HCT116 (cell line): ENCODE measurements around the gene NINJ2. TPM values are rescaled to one million over a fixed set of nuclear protein-coding genes. Genes with fewer than 3 reads are reported as not detected.

Experiments
- ATAC-seq: fragments of 200-7000 bp; cut with Tn5 transposase; 2 replicates; pipeline ENCODE4 v1.9.1; 2020; ENCODE audit warnings: mild to moderate bottlenecking, moderate library complexity
- BruUV-seq: library from RNA; stranded (reverse); fragments of 400-500 nt; replicated peaks from 2 replicates; lab custom pipeline; 2021; lab: Mats Ljungman, UMichigan
- CTCF ChIA-PET: fragments of 300-600 bp; sonication (Branson Sonifier 250); formaldehyde crosslinking; loops from one replicate; lab custom pipeline; 2021; ENCODE audit warnings: antibody characterized with exemption; lab: Charles Lee
- POLR2A ChIA-PET: fragments of 300-600, 350-600 bp; sonication (Branson Sonifier 250); formaldehyde crosslinking; loops from one replicate; lab custom pipeline; 2021; ENCODE audit warnings: antibody characterized with exemption; lab: Charles Lee
- RAD21 ChIA-PET, 2 experiments: fragments of 300-600 bp; sonication (Branson Sonifier 250); formaldehyde crosslinking; loops; one replicate each; lab custom pipeline; 2023; ENCODE audit warnings: low total read pairs in 2 of 2; ENCODE audit not compliant: uncharacterized antibody in 2 of 2, unreplicated experiment in 2 of 2, low non-redundant PET in 1 of 2; lab: Charles Lee
- DNase-seq: peaks from one replicate; pipeline ENCODE4 v3.0.0-alpha.2; 2010; ENCODE audit warnings: low read depth, low spot score
- H2AFZ ChIP-seq: fragments of 200-600 bp; shearing (Covaris generic), sonication (generic); 2 replicates; pipeline ENCODE4 v1.6.1; 2017; ENCODE audit warnings: low read depth, mixed run types, mixed read lengths, antibody characterized with exemption, low read length; ENCODE audit not compliant: poor library complexity, severe bottlenecking
- H3K27ac ChIP-seq: 2 replicates; pipeline ENCODE4 v1.5.1; 2012; ENCODE audit warnings: low read depth, low read length
- H3K27me3 ChIP-seq: fragments of 200-600 bp; sonication (generic); 2 replicates; pipeline ENCODE4 v1.6.1; 2016; ENCODE audit warnings: mixed run types, low read length, mixed read lengths; ENCODE audit not compliant: insufficient read depth
- H3K36me3 ChIP-seq, 2 experiments: fragments of 200-500 bp in 1 of 2; fragments of 200-600 bp in 1 of 2; sonication (Bioruptor generic) in 1 of 2; sonication (generic) in 1 of 2; 2 replicates each; pipeline versions ENCODE4 v1.5.1 to v1.6.1; 2014 to 2016; ENCODE audit warnings: low read length in 2 of 2, inconsistent platforms in 1 of 2, mixed read lengths in 1 of 2, mixed run types in 1 of 2; ENCODE audit not compliant: insufficient read depth in 2 of 2, control insufficient read depth in 1 of 2
- H3K4me1 ChIP-seq, 2 experiments: fragments of 200-600 bp in 1 of 2; sonication (generic) in 1 of 2; 2 replicates each; pipeline versions ENCODE4 v1.5.1 to v1.6.1; 2012 to 2017; ENCODE audit warnings: low read length in 2 of 2, inconsistent platforms in 1 of 2, mild to moderate bottlenecking in 1 of 2, mixed read lengths in 1 of 2, mixed run types in 1 of 2, moderate library complexity in 1 of 2; ENCODE audit not compliant: insufficient read depth in 2 of 2, control insufficient read depth in 1 of 2
- H3K4me2 ChIP-seq: fragments of 200-600 bp; sonication (generic); 2 replicates; pipeline ENCODE4 v1.6.1; 2017; ENCODE audit warnings: mixed run types, low read length, mixed read lengths
- H3K4me3 ChIP-seq, 2 experiments: fragments of 200-600 bp in 1 of 2; sonication (generic) in 1 of 2; replicated peaks in 1 of 2; 2 replicates each; pipeline ENCODE4 v1.5.1; 2011 to 2016; ENCODE audit warnings: low read length in 2 of 2, control low read depth in 1 of 2, low read depth in 1 of 2, mild to moderate bottlenecking in 1 of 2, mixed read lengths in 1 of 2, mixed run types in 1 of 2
- H3K79me2 ChIP-seq: fragments of 200-600 bp; sonication (generic); 2 replicates; pipeline ENCODE4 v1.6.1; 2017; ENCODE audit warnings: mild to moderate bottlenecking, mixed run types, low read length, moderate library complexity, mixed read lengths; ENCODE audit not compliant: insufficient read depth
- H3K9ac ChIP-seq: fragments of 200-600 bp; sonication (generic); 2 replicates; pipeline ENCODE4 v1.6.1; 2016; ENCODE audit warnings: low read length, mixed read lengths
- H3K9me2 ChIP-seq: fragments of 200-600 bp; sonication (generic), shearing (Covaris generic); 2 replicates; pipeline ENCODE4 v1.6.1; 2017; ENCODE audit warnings: mixed run types, mild to moderate bottlenecking, moderate library complexity; ENCODE audit not compliant: insufficient read depth
- H3K9me3 ChIP-seq, 2 experiments: fragments of 200-500 bp in 1 of 2; fragments of 200-600 bp in 1 of 2; sonication (Bioruptor generic) in 1 of 2; sonication (generic) in 1 of 2; 2 replicates each; pipeline ENCODE4 v1.6.1; 2014 to 2017; ENCODE audit warnings: low read length in 2 of 2, mixed read lengths in 2 of 2, inconsistent platforms in 1 of 2, low read depth in 1 of 2, mild to moderate bottlenecking in 1 of 2, mixed run types in 1 of 2, moderate library complexity in 1 of 2; ENCODE audit not compliant: control insufficient read depth in 1 of 2, insufficient read depth in 1 of 2
- H4K20me1 ChIP-seq: fragments of 200-600 bp; sonication (generic), shearing (Covaris generic); 2 replicates; pipeline ENCODE4 v1.6.1; 2017; ENCODE audit warnings: mixed run types, mild to moderate bottlenecking, moderate library complexity; ENCODE audit not compliant: insufficient read depth
- ATF3 ChIP-seq: IDR thresholded peaks from 2 replicates; pipeline ENCODE4 v1.6.1; 2012
- CBX3 ChIP-seq: IDR thresholded peaks from 2 replicates; pipeline ENCODE4 v1.6.1; 2012; ENCODE audit warnings: low read depth
- CEBPB ChIP-seq: IDR thresholded peaks from 2 replicates; pipeline ENCODE4 v1.6.1; 2012; ENCODE audit warnings: low read depth
- ELF1 ChIP-seq: IDR thresholded peaks from 2 replicates; pipeline ENCODE4 v1.6.1; 2012; ENCODE audit warnings: low read depth, borderline replicate concordance
- EZH2 ChIP-seq: fragments of 200-600 bp; sonication (generic); IDR thresholded peaks from 2 replicates; pipeline ENCODE4 v1.6.1; 2017; ENCODE audit warnings: antibody characterized with exemption, mixed run types
- EZH2phosphoT487 ChIP-seq: fragments of 200-600 bp; IDR thresholded peaks from 2 replicates; pipeline ENCODE4 v1.6.1; 2018; ENCODE audit warnings: antibody characterized with exemption, borderline replicate concordance
- FOSL1 ChIP-seq: IDR thresholded peaks from 2 replicates; pipeline ENCODE4 v1.6.1; 2012; ENCODE audit warnings: low read depth
- POLR2A ChIP-seq: IDR thresholded peaks from 2 replicates; pipeline ENCODE4 v1.7.0; 2011; ENCODE audit warnings: borderline replicate concordance; ENCODE audit not compliant: insufficient read depth, insufficient read length; ENCODE audit errors: extremely low read depth
- RAD21 ChIP-seq: IDR thresholded peaks from 2 replicates; pipeline ENCODE4 v1.6.1; 2012; ENCODE audit warnings: low read depth, mild to moderate bottlenecking
- SP1 ChIP-seq: IDR thresholded peaks from 2 replicates; pipeline ENCODE4 v1.6.1; 2012; ENCODE audit warnings: low read depth
- SRF ChIP-seq: IDR thresholded peaks from 2 replicates; pipeline ENCODE4 v1.6.1; 2012; ENCODE audit warnings: low read depth
- YY1 ChIP-seq: IDR thresholded peaks from 2 replicates; pipeline ENCODE4 v1.6.1; 2011; ENCODE audit warnings: low read length, low read depth, moderate library complexity, mild to moderate bottlenecking; ENCODE audit not compliant: insufficient replicate concordance; ENCODE audit errors: extremely low read depth
- ZNF274 ChIP-seq: fragments of 200-500 bp; sonication (Bioruptor generic); IDR thresholded peaks from 2 replicates; pipeline ENCODE4 v1.6.1; 2014; ENCODE audit warnings: mild to moderate bottlenecking, low read depth, low read length, inconsistent platforms
- intact Hi-C: fragments of 100-400 bp; cut with micrococcal nuclease; formaldehyde crosslinking; loops from 2 replicates; pipeline ENCODE4 v1.10.0; 2022
- total RNA-seq: library from RNA; stranded (reverse); gene quantifications from one replicate; pipeline ENCODE4 v1.2.1, GENCODE V29; 2021; ENCODE audit not compliant: unreplicated experiment
- TF ChIP-seq, protein P1 (sequence below), 3 experiments: fragments of 200-600 bp in 1 of 3; sonication (generic) in 1 of 3; IDR thresholded peaks in 2 of 3; conservative IDR thresholded peaks in 1 of 3; 2 replicates each; pipeline ENCODE4 v1.5.1; 2012 to 2017; ENCODE audit warnings: low read depth in 2 of 3, low read length in 2 of 3, antibody characterized with exemption in 1 of 3, borderline replicate concordance in 1 of 3, control low read depth in 1 of 3, mild to moderate bottlenecking in 1 of 3, mixed read lengths in 1 of 3, mixed run types in 1 of 3, moderate library complexity in 1 of 3; ENCODE audit not compliant: insufficient read depth in 1 of 3
- TF ChIP-seq, protein P2 (sequence below): IDR thresholded peaks from 2 replicates; pipeline ENCODE4 v1.6.1; 2012

The NINJ2 gene
- total RNA-seq, 1 experiment from 2014 or later: not detected

DNA sequence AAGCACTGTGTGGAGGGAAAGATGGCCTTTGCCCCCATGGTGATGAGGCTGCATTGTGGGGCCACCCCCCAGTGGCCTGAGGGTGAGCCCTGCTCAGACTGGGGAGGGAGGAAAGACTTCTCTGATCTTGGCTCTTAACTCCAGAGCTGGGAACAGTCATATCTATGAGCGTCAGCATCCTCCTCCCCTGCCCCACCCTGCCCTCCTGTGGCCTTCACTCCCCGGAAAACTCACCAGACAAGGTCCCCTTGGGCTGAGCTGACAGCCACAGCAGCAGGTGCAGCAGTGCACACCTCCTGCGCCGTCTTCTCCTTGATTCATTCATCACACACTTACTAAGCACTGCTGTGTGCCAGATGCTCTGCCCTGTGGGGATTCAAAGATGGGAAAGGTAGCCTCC, 104.7 kb downstream of the NINJ2 start:
- no peaks in the 10 kb centered on the region for H3K36me3 ChIP-seq
- DNase-seq (no peak), ATAC-seq (no peak)
- H3K79me2 ChIP-seq: no peaks in the 10 kb centered on the region
- H3K9me3 ChIP-seq: no peaks in the 10 kb centered on the region
- intact Hi-C loops: no loop called here
- H3K4me3 ChIP-seq: no peak overlapping the region
- no peaks in the 10 kb centered on the region for H3K27me3 ChIP-seq
- H3K27ac ChIP-seq: no peak overlapping the region
- H3K4me2 ChIP-seq: no peak overlapping the region
- ChIA-PET POLR2A (no interaction called here), CTCF (no interaction called here), RAD21 (no interaction called here)
- no TSS peak for BruUV-seq
- H3K4me1 ChIP-seq: no peaks in the 10 kb centered on the region
- no peak overlapping the region for H3K9ac ChIP-seq
- no peaks in the 10 kb centered on the region for H3K9me2 ChIP-seq
- H2AFZ ChIP-seq: no peak overlapping the region
- no peaks in the 10 kb centered on the region for H4K20me1 ChIP-seq
- no peak for TF ChIP-seq CEBPB
- TF ChIP-seq YY1: no peak
- TF ChIP-seq EZH2phosphoT487: no peak
- TF ChIP-seq FOSL1: no peak
- no peak for TF ChIP-seq ATF3
- no peak for TF ChIP-seq EZH2
- no peak for TF ChIP-seq ELF1
- TF ChIP-seq, protein P1, sequence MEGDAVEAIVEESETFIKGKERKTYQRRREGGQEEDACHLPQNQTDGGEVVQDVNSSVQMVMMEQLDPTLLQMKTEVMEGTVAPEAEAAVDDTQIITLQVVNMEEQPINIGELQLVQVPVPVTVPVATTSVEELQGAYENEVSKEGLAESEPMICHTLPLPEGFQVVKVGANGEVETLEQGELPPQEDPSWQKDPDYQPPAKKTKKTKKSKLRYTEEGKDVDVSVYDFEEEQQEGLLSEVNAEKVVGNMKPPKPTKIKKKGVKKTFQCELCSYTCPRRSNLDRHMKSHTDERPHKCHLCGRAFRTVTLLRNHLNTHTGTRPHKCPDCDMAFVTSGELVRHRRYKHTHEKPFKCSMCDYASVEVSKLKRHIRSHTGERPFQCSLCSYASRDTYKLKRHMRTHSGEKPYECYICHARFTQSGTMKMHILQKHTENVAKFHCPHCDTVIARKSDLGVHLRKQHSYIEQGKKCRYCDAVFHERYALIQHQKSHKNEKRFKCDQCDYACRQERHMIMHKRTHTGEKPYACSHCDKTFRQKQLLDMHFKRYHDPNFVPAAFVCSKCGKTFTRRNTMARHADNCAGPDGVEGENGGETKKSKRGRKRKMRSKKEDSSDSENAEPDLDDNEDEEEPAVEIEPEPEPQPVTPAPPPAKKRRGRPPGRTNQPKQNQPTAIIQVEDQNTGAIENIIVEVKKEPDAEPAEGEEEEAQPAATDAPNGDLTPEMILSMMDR (IDR thresholded peaks at IDR 0.05 in 2 of 3, conservative IDR thresholded peaks at IDR 0.05 in 1 of 3; ENCODE audit: borderline replicate concordance in 1 of 3, insufficient read depth in 1 of 3, low read depth in 2 of 3, low read length in 2 of 3): no peak
- no peak for TF ChIP-seq CBX3
- TF ChIP-seq ZNF274: no peak
- TF ChIP-seq SP1: no peak
- no peak for TF ChIP-seq POLR2A
- TF ChIP-seq SRF: no peak
- TF ChIP-seq RAD21: no peak
- TF ChIP-seq, protein P2, sequence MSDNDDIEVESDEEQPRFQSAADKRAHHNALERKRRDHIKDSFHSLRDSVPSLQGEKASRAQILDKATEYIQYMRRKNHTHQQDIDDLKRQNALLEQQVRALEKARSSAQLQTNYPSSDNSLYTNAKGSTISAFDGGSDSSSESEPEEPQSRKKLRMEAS: no peak
